SK-N-SH treated with all-trans-retinoic acid at 6 μM for 48 hours (cell line): Measurements from ENCODE around the gene SH3PXD2B.

Experiments
- ARNTL ChIP-seq: fragments of 450-650 bp; formaldehyde crosslinking; IDR thresholded peaks from 2 replicates; pipeline ENCODE4 v1.5.0; 2020; ENCODE audit warnings: low read depth, mild to moderate bottlenecking, moderate library complexity, borderline replicate concordance
- PPARA ChIP-seq: fragments of 250-450 bp; sonication (Bioruptor Pico); IDR thresholded peaks from 2 replicates; pipeline ENCODE4 v1.5.0; 2020; ENCODE audit warnings: mild to moderate bottlenecking, borderline replicate concordance
- RARB ChIP-seq: fragments of 250-450 bp; sonication (Bioruptor Pico); IDR thresholded peaks from 2 replicates; pipeline ENCODE4 v1.8.0; 2021; ENCODE audit warnings: mild to moderate bottlenecking, moderate library complexity
- TOX ChIP-seq: fragments of 250-450 bp; sonication (Bioruptor Pico); IDR thresholded peaks from 2 replicates; pipeline ENCODE4 v1.8.0; 2021; ENCODE audit warnings: mild to moderate bottlenecking, moderate library complexity, borderline replicate concordance
- ZC3H10 ChIP-seq: fragments of 250-450 bp; sonication (Bioruptor Pico); IDR thresholded peaks from 2 replicates; pipeline ENCODE4 v1.5.1; 2021; ENCODE audit warnings: mild to moderate bottlenecking, moderate library complexity
- ZNF8 ChIP-seq: fragments of 450-650 bp; formaldehyde crosslinking; IDR thresholded peaks from 2 replicates; pipeline ENCODE4 v1.5.0; 2020; ENCODE audit warnings: mild to moderate bottlenecking, moderate library complexity

GRCh38 chr5:172353846-172354245 is 100.5 kb downstream of the SH3PXD2B start:
- no peak for TF ChIP-seq ARNTL (CRISPR knock-in tag)
- TF ChIP-seq ZC3H10 (CRISPR knock-in tag): no peak
- no peak for TF ChIP-seq RARB (CRISPR knock-in tag)
- TF ChIP-seq PPARA: no peak
- TF ChIP-seq ZNF8 (CRISPR knock-in tag): no peak
- no peak for TF ChIP-seq TOX (CRISPR knock-in tag)
